Fibroblast of lung (primary cell): ENCODE data around the gene CCDC33. TPM values are rescaled to one million over a fixed set of nuclear protein-coding genes. Genes with fewer than 3 reads are reported as not detected.

Source experiments
- DNase-seq, 2 donors: peaks; one replicate each; pipeline versions ENCODE4 v3.0.0 to v3.0.0-alpha.2; 2010; ENCODE audit warnings: low read depth in 2 of 2
- H2AFZ ChIP-seq: 2 replicates; pipeline ENCODE4 v1.5.1; 2012; ENCODE audit warnings: low read length, control low read depth, inconsistent platforms
- H3K27ac ChIP-seq: 2 replicates; pipeline ENCODE4 v1.5.1; 2011; ENCODE audit warnings: low read length, control low read depth; ENCODE audit not compliant: insufficient read depth
- H3K27me3 ChIP-seq: 2 replicates; pipeline ENCODE4 v1.5.1; 2011; ENCODE audit warnings: mild to moderate bottlenecking, low read length; ENCODE audit not compliant: control insufficient read depth, insufficient read depth
- H3K36me3 ChIP-seq: 2 replicates; pipeline ENCODE4 v1.5.1; 2011; ENCODE audit warnings: low read length; ENCODE audit not compliant: control insufficient read depth, insufficient read depth
- H3K4me1 ChIP-seq: 2 replicates; pipeline ENCODE4 v1.5.1; 2011; ENCODE audit warnings: low read length; ENCODE audit not compliant: control insufficient read depth, insufficient read depth; ENCODE audit errors: extremely low read depth
- H3K4me2 ChIP-seq: 2 replicates; pipeline ENCODE4 v1.5.1; 2011; ENCODE audit warnings: low read length, control low read depth; ENCODE audit not compliant: insufficient read depth; ENCODE audit errors: extremely low read depth
- H3K4me3 ChIP-seq, 4 experiments: fragments of 200-600 bp in 1 of 4; sonication (generic) in 1 of 4; replicated peaks in 1 of 4; 2 replicates each; pipeline ENCODE4 v1.5.1; 2011 to 2016; ENCODE audit warnings: low read length in 4 of 4, low read depth in 3 of 4, mild to moderate bottlenecking in 3 of 4, control low read depth in 2 of 4, inconsistent platforms in 1 of 4, mixed read lengths in 1 of 4; ENCODE audit not compliant: insufficient read depth in 1 of 4; ENCODE audit errors: control extremely low read depth in 1 of 4
- H3K79me2 ChIP-seq: 2 replicates; pipeline ENCODE4 v1.5.1; 2012; ENCODE audit warnings: mild to moderate bottlenecking, low read length, inconsistent platforms; ENCODE audit not compliant: control insufficient read depth, insufficient read depth
- H3K9ac ChIP-seq: 2 replicates; pipeline ENCODE4 v1.5.1; 2011; ENCODE audit warnings: mild to moderate bottlenecking, low read length, control low read depth; ENCODE audit not compliant: insufficient read depth
- H3K9me3 ChIP-seq: 2 replicates; pipeline ENCODE4 v1.5.1; 2012; ENCODE audit warnings: low read depth, low read length; ENCODE audit not compliant: control insufficient read depth, insufficient read depth
- H4K20me1 ChIP-seq: 2 replicates; pipeline ENCODE4 v1.5.1; 2011; ENCODE audit warnings: low read length; ENCODE audit not compliant: control insufficient read depth, insufficient read depth; ENCODE audit errors: extremely low read depth
- EZH2 ChIP-seq: IDR thresholded peaks from 2 replicates; pipeline ENCODE4 v1.5.1; 2012; ENCODE audit warnings: low read length, control low read depth, mild to moderate bottlenecking; ENCODE audit errors: missing control alignments
- polyA plus RNA-seq, 2 donors: library from polyadenylated mRNA; depleted of rRNA in 1 of 2; stranded (reverse) in 1 of 2; unstranded in 1 of 2; fragments of >200 nt; gene quantifications; 2 replicates each; pipeline ENCODE4 v1.2.1, GENCODE V29; 2011 to 2012; ENCODE audit warnings: missing spikeins in 1 of 2
- total RNA-seq: library from RNA; depleted of rRNA; stranded (reverse); fragments of >200 nt; gene quantifications from 2 replicates; pipeline ENCODE4 v1.2.1, GENCODE V29; 2014
- TF ChIP-seq, protein P1 (sequence below), 2 donors: IDR thresholded peaks in 1 of 2; conservative IDR thresholded peaks in 1 of 2; 1 replicate in 1 of 2; 2 replicates in 1 of 2; pipeline ENCODE4 v1.5.1; 2011 to 2012; ENCODE audit warnings: low read length in 2 of 2, control low read depth in 1 of 2, inconsistent platforms in 1 of 2, low read depth in 1 of 2, mild to moderate bottlenecking in 1 of 2

Gene CCDC33
- total and polyA plus RNA-seq, 2 donors (not counting 1 experiment from before 2014, with no cell fraction given) = not detected

DNA sequence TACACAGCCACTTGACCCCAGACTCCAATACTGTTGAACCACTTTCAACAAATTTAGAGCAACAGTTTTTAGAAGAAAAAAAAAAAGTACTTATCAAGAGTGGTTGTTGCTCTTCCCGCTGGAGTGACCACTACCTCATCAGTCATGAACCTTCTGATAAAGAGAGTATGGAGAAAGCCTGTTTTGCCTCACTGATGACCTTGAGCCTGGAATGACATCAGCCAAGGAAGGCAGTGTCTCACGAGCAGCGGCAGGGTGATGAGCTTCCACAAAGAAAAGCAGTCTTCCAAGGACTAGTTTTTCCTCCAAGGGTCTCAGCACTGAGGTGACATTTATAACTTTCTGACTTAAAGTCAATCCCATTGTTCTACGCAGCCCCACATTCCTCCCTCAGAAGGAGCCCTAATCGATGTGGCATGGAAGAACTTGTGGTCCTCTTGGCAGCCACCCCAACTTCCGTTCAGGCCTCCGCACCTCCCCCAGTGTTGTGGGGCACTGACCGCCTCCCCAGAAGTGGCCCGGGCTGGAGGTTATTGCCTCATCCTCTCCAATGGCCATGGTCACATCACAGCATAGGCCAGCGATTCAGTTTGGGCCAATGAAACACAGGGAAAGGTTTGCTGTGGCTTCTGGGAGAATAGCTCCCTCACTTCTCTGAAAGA, 133.1 kb downstream of the CCDC33 start:
- Histone ChIP-seq H3K4me3 (no peak overlapping the region), H3K27me3 (peaks cover 15% of the 10 kb centered on the region)

DNA sequence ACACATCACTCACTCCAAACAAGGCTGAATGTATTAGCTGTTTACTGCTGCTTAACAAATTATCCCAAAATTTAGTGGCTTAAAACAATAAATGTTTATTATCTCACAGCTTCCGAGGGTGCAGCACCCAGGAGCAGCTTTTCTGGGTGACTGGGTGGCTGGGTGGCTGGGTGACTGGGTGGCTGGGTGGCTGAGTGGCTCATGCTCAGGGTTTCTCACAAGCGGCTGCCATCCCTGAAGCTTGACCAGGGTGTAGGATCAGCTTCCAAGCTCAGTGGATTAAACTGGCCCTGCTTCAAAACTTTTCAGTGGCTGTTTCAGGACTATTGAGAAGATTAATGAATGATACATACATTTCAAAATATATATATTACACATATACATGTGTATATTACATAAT, 133.6 kb downstream of the CCDC33 start:
- Histone ChIP-seq H3K27me3 (peaks cover 15% of the 10 kb centered on the region), H3K4me2 (no peak overlapping the region), H3K9ac (no peak overlapping the region), H3K4me1 (peaks cover 4% of the 10 kb centered on the region), H3K9me3 (no peaks in the 10 kb centered on the region), H3K4me3 (no peak overlapping the region), H3K36me3 (no peaks in the 10 kb centered on the region), H4K20me1 (no peaks in the 10 kb centered on the region), H3K79me2 (no peaks in the 10 kb centered on the region), H2AFZ (no peak overlapping the region), H3K27ac (no peak overlapping the region)
- TF ChIP-seq, protein P1, sequence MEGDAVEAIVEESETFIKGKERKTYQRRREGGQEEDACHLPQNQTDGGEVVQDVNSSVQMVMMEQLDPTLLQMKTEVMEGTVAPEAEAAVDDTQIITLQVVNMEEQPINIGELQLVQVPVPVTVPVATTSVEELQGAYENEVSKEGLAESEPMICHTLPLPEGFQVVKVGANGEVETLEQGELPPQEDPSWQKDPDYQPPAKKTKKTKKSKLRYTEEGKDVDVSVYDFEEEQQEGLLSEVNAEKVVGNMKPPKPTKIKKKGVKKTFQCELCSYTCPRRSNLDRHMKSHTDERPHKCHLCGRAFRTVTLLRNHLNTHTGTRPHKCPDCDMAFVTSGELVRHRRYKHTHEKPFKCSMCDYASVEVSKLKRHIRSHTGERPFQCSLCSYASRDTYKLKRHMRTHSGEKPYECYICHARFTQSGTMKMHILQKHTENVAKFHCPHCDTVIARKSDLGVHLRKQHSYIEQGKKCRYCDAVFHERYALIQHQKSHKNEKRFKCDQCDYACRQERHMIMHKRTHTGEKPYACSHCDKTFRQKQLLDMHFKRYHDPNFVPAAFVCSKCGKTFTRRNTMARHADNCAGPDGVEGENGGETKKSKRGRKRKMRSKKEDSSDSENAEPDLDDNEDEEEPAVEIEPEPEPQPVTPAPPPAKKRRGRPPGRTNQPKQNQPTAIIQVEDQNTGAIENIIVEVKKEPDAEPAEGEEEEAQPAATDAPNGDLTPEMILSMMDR (conservative IDR thresholded peaks at IDR 0.05 in 1 of 2, IDR thresholded peaks at IDR 0.05 in 1 of 2; ENCODE audit: low read depth in 1 of 2, low read length in 2 of 2) = no peak
- TF ChIP-seq EZH2 = no peak
- DNase-seq = no peak

More for the DNA sequence above, 133.1 kb downstream of the CCDC33 start:
- H3K4me1 ChIP-seq = no peaks in the 10 kb centered on the region
- no peak overlapping the region for H3K4me2 ChIP-seq
- no peak overlapping the region for H3K27ac ChIP-seq
- no peaks in the 10 kb centered on the region for H3K36me3 ChIP-seq
- H3K79me2 ChIP-seq = no peaks in the 10 kb centered on the region
- TF ChIP-seq EZH2 = no peak
- TF ChIP-seq, protein P1 (conservative IDR thresholded peaks at IDR 0.05 in 1 of 2, IDR thresholded peaks at IDR 0.05 in 1 of 2; ENCODE audit: low read depth in 1 of 2, low read length in 2 of 2) = no peak
- H4K20me1 ChIP-seq = no peaks in the 10 kb centered on the region
- no peak overlapping the region for H2AFZ ChIP-seq
- H3K9ac ChIP-seq = no peak overlapping the region
- no peak for DNase-seq
- no peaks in the 10 kb centered on the region for H3K9me3 ChIP-seq

DNA sequence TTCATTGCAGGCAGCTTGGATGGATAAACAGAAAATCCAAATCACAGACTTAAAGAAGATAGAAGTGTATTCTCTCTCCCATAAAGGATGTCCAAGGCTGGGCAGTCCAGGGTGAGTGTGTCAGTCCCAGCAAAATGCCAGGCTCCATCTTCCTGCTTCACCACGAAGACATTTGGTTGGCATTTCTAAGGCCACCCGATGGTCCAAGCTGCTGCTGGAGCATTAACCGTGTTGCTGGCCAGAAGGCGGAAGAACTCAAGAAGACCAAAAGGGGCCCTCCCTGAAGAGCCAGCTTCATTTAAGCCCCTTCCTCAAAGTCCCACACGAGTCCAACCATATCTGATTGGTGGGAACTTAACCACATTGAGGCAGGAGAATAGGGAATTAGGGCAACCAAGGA, 134.3 kb downstream of the CCDC33 start:
- Histone ChIP-seq H4K20me1 (no peaks in the 10 kb centered on the region), H3K9ac (no peak overlapping the region), H3K4me1 (peaks cover 5% of the 10 kb centered on the region), H2AFZ (no peak overlapping the region), H3K9me3 (no peaks in the 10 kb centered on the region), H3K4me3 (no peak overlapping the region), H3K27me3 (peaks cover 15% of the 10 kb centered on the region), H3K27ac (no peak overlapping the region), H3K4me2 (no peak overlapping the region), H3K79me2 (no peaks in the 10 kb centered on the region), H3K36me3 (no peaks in the 10 kb centered on the region)
- DNase-seq = no peak
- TF ChIP-seq EZH2 = no peak
- TF ChIP-seq, protein P1 (conservative IDR thresholded peaks at IDR 0.05 in 1 of 2, IDR thresholded peaks at IDR 0.05 in 1 of 2; ENCODE audit: low read depth in 1 of 2, low read length in 2 of 2) = no peak
